H1 (cell line): ENCODE measurements around the gene PTGDR2. TPM values are rescaled to one million over a fixed set of nuclear protein-coding genes. Genes with fewer than 3 reads are reported as not detected.

Source experiments
- CTCF ChIA-PET: fragments of 300-600 bp; sonication (Branson Sonifier 250); formaldehyde crosslinking; loops from one replicate; lab custom pipeline; 2021; ENCODE audit not compliant: partially characterized antibody; lab: Charles Lee
- POLR2A ChIA-PET: fragments of 300-600 bp; sonication (Branson Sonifier 250); formaldehyde crosslinking; loops from one replicate; lab custom pipeline; 2021; ENCODE audit warnings: inconsistent platforms; ENCODE audit not compliant: partially characterized antibody; lab: Charles Lee
- DNase-seq, 2 experiments: peaks; one replicate each; pipeline versions ENCODE4 v3.0.0 to v3.0.0-alpha.2; 2010 to 2022; ENCODE audit warnings: low spot score in 2 of 2, low read depth in 1 of 2, mixed read lengths in 1 of 2
- FAIRE-seq: peaks from 2 replicates; lab custom pipeline; 2011; peaks lifted over from hg19 to GRCh38; lab: Jason Lieb, UNC
- H2AFZ ChIP-seq: 2 replicates; pipeline ENCODE4 v1.8.1; 2012; ENCODE audit warnings: low read length, inconsistent platforms
- H2AK5ac ChIP-seq: 2 replicates; pipeline ENCODE4 v1.6.1; 2013; ENCODE audit warnings: low read depth, low read length
- H2BK120ac ChIP-seq: replicated peaks from 2 replicates; pipeline ENCODE3; 2013; ENCODE audit warnings: low read depth, low read length, inconsistent platforms
- H2BK12ac ChIP-seq: 2 replicates; pipeline ENCODE4 v1.6.1; 2013; ENCODE audit warnings: low read depth, low read length
- H2BK15ac ChIP-seq: 2 replicates; pipeline ENCODE4 v1.6.1; 2013; ENCODE audit warnings: low read length
- H2BK20ac ChIP-seq: 2 replicates; pipeline ENCODE4 v1.6.1; 2013; ENCODE audit warnings: low read length
- H2BK5ac ChIP-seq: 2 replicates; pipeline ENCODE4 v1.6.1; 2013; ENCODE audit warnings: low read depth, low read length
- H3K14ac ChIP-seq: 2 replicates; pipeline ENCODE4 v1.6.1; 2013; ENCODE audit warnings: inconsistent platforms; ENCODE audit not compliant: insufficient read length
- H3K18ac ChIP-seq: 2 replicates; pipeline ENCODE4 v1.6.1; 2013; ENCODE audit warnings: low read length; ENCODE audit errors: extremely low read depth
- H3K23ac ChIP-seq: 2 replicates; pipeline ENCODE4 v1.6.1; 2013; ENCODE audit warnings: inconsistent platforms; ENCODE audit not compliant: insufficient read length
- H3K23me2 ChIP-seq: 2 replicates; pipeline ENCODE4 v1.6.1; 2013; ENCODE audit warnings: low read depth, low read length
- H3K27ac ChIP-seq: 2 replicates; pipeline ENCODE4 v1.6.1; 2011; ENCODE audit warnings: low read depth, low read length, inconsistent platforms
- H3K27me3 ChIP-seq, 4 experiments: replicated peaks in 1 of 4; 1 replicate in 1 of 4; 2 replicates in 3 of 4; pipeline versions ENCODE4 v1.6.1 to v1.8.1; 2011 to 2013; ENCODE audit warnings: low read length in 3 of 4, mild to moderate bottlenecking in 3 of 4, inconsistent platforms in 2 of 4, mixed read lengths in 2 of 4, moderate library complexity in 1 of 4; ENCODE audit not compliant: control insufficient read depth in 3 of 4, insufficient read depth in 3 of 4; ENCODE audit errors: extremely low read depth in 1 of 4
- H3K36me3 ChIP-seq, 4 experiments: 2 replicates each; pipeline versions ENCODE4 v1.6.1 to v1.8.1; 2011 to 2013; ENCODE audit warnings: mild to moderate bottlenecking in 4 of 4, low read length in 3 of 4, moderate library complexity in 2 of 4, control low read depth in 1 of 4, inconsistent platforms in 1 of 4; ENCODE audit not compliant: insufficient read depth in 4 of 4, control insufficient read depth in 2 of 4
- H3K4ac ChIP-seq: replicated peaks from 2 replicates; pipeline ENCODE3; 2013; ENCODE audit warnings: low read length, low read depth, mixed read lengths, inconsistent platforms; ENCODE audit not compliant: insufficient read length
- H3K4me1 ChIP-seq, 4 experiments: replicated peaks in 1 of 4; 1 replicate in 1 of 4; 2 replicates in 3 of 4; pipeline versions ENCODE4 v1.6.1 to v1.8.1; 2011 to 2013; ENCODE audit warnings: low read length in 3 of 4, inconsistent platforms in 2 of 4, mixed read lengths in 1 of 4; ENCODE audit not compliant: insufficient read depth in 4 of 4, control insufficient read depth in 3 of 4
- H3K4me2 ChIP-seq, 2 experiments: 2 replicates each; pipeline versions ENCODE4 v1.6.1 to v1.8.1; 2011 to 2013; ENCODE audit warnings: low read depth in 2 of 2, low read length in 2 of 2, control low read depth in 1 of 2, inconsistent platforms in 1 of 2, mild to moderate bottlenecking in 1 of 2; ENCODE audit not compliant: insufficient read depth in 1 of 2
- H3K4me3 ChIP-seq, 4 experiments: fragments of 200-600, 300-600 bp in 1 of 4; sonication (generic), shearing (Covaris generic), sonication (Bioruptor Twin) in 1 of 4; 2 replicates each; pipeline versions ENCODE4 v1.5.1 to v1.8.1; 2011 to 2016; ENCODE audit warnings: low read length in 4 of 4, low read depth in 3 of 4, control low read depth in 2 of 4, inconsistent platforms in 2 of 4, mild to moderate bottlenecking in 2 of 4, mixed read lengths in 1 of 4, moderate library complexity in 1 of 4; ENCODE audit not compliant: insufficient read depth in 2 of 4; ENCODE audit errors: extremely low read depth in 1 of 4
- H3K56ac ChIP-seq: replicated peaks from 2 replicates; pipeline ENCODE3; 2013; ENCODE audit warnings: low read depth, mild to moderate bottlenecking, mixed read lengths, low read length, inconsistent platforms; ENCODE audit not compliant: insufficient read length
- H3K79me1 ChIP-seq: 2 replicates; pipeline ENCODE4 v1.6.1; 2013; ENCODE audit warnings: low read depth, low read length, control low read depth
- H3K79me2 ChIP-seq, 2 experiments: 2 replicates each; pipeline versions ENCODE4 v1.6.1 to v1.8.1; 2012 to 2013; ENCODE audit warnings: low read length in 2 of 2, mild to moderate bottlenecking in 2 of 2, inconsistent platforms in 1 of 2; ENCODE audit not compliant: insufficient read depth in 2 of 2, control insufficient read depth in 1 of 2
- H3K9ac ChIP-seq, 4 experiments: replicated peaks in 1 of 4; 1 replicate in 1 of 4; 2 replicates in 3 of 4; pipeline versions ENCODE4 v1.6.1 to v1.8.1; 2011 to 2013; ENCODE audit warnings: low read depth in 3 of 4, low read length in 3 of 4, control low read depth in 2 of 4, mild to moderate bottlenecking in 2 of 4, moderate library complexity in 2 of 4, inconsistent platforms in 1 of 4; ENCODE audit errors: extremely low read depth in 1 of 4
- H3K9me3 ChIP-seq, 2 experiments: 2 replicates each; pipeline versions ENCODE4 v1.6.1 to v1.8.1; 2012 to 2013; ENCODE audit warnings: mild to moderate bottlenecking in 2 of 2, moderate library complexity in 2 of 2, control low read depth in 1 of 2, inconsistent platforms in 1 of 2, low read depth in 1 of 2, low read length in 1 of 2, mixed read lengths in 1 of 2; ENCODE audit not compliant: insufficient read depth in 2 of 2
- H4K20me1 ChIP-seq, 2 experiments: replicated peaks in 1 of 2; 2 replicates each; pipeline versions ENCODE3 to v1.8.1; 2011 to 2013; ENCODE audit warnings: inconsistent platforms in 2 of 2, low read length in 2 of 2, mild to moderate bottlenecking in 1 of 2; ENCODE audit not compliant: insufficient read depth in 2 of 2, control insufficient read depth in 1 of 2
- H4K5ac ChIP-seq: 2 replicates; pipeline ENCODE4 v1.6.1; 2013; ENCODE audit warnings: low read length, low read depth, mixed read lengths, inconsistent platforms; ENCODE audit not compliant: insufficient read length
- H4K8ac ChIP-seq: 2 replicates; pipeline ENCODE4 v1.8.0; 2013; ENCODE audit warnings: mild to moderate bottlenecking, moderate library complexity, low read length, inconsistent platforms; ENCODE audit not compliant: insufficient read depth; ENCODE audit errors: extremely low read depth
- H4K91ac ChIP-seq: replicated peaks from 2 replicates; pipeline ENCODE3; 2013; ENCODE audit warnings: low read length, mixed read lengths, inconsistent platforms; ENCODE audit not compliant: insufficient read length
- BRCA1 ChIP-seq: IDR thresholded peaks from 2 replicates; pipeline ENCODE4 v1.6.1; 2012; ENCODE audit warnings: low read depth, low read length, improper control_type of control experiment
- CBX5 ChIP-seq: fragments of 300-800, 300-1000 bp; sonication (generic); IDR thresholded peaks from 2 replicates; pipeline ENCODE4 v1.7.1; 2016; ENCODE audit warnings: antibody characterized with exemption, low read length, low read depth
- CHD1 ChIP-seq: IDR thresholded peaks from 2 replicates; pipeline ENCODE4 v1.6.1; 2012; ENCODE audit warnings: low read depth, low read length, improper control_type of control experiment
- EZH2 ChIP-seq: fragments of 200-600 bp; sonication (generic); IDR thresholded peaks from 2 replicates; pipeline ENCODE4 v1.7.1; 2012; ENCODE audit warnings: low read depth, mild to moderate bottlenecking, moderate library complexity, low read length, inconsistent platforms; ENCODE audit not compliant: severe bottlenecking
- GABPA ChIP-seq: IDR thresholded peaks from 2 replicates; pipeline ENCODE4 v1.6.1; 2011; ENCODE audit warnings: mild to moderate bottlenecking, low read length, moderate library complexity, borderline replicate concordance; ENCODE audit not compliant: insufficient read depth
- GTF2F1 ChIP-seq: IDR thresholded peaks from 2 replicates; pipeline ENCODE4 v1.6.1; 2012; ENCODE audit warnings: low read depth, low read length, improper control_type of control experiment, borderline replicate concordance
- MAX ChIP-seq: IDR thresholded peaks from 2 replicates; pipeline ENCODE4 v1.6.1; 2012; ENCODE audit warnings: inconsistent platforms
- NRF1 ChIP-seq: IDR thresholded peaks from 2 replicates; pipeline ENCODE4 v1.6.1; 2011; ENCODE audit warnings: mild to moderate bottlenecking, low read depth, low read length, improper control_type of control experiment
- YY1 ChIP-seq: IDR thresholded peaks from 2 replicates; pipeline ENCODE4 v1.6.1; 2011; ENCODE audit warnings: low read depth, mild to moderate bottlenecking, low read length
- WGBS, 2 experiments: shearing (Covaris generic) in 1 of 2; methylation state at CpG; one replicate each; pipeline versions ENCODE4 v1.1.6 to v1.1.7; 2013 to 2015; ENCODE audit warnings: low lambda C conversion rate in 2 of 2, mixed read lengths in 2 of 2, inconsistent platforms in 1 of 2, low coverage in 1 of 2, missing lambda C conversion rate in 1 of 2; ENCODE audit not compliant: insufficient replicate concordance in 2 of 2, insufficient coverage in 1 of 2, insufficient read length in 1 of 2; ENCODE audit errors: extremely low coverage in 1 of 2, missing lambda C conversion rate in 1 of 2; 5-methylcytosine and 5-hydroxymethylcytosine counted together
- polyA plus RNA-seq, 7 experiments: library from polyadenylated mRNA; depleted of rRNA in 3 of 7; stranded (reverse) in 5 of 7; unstranded in 2 of 7; fragments of >200 nt in 5 of 7; fragments of 200-250 nt in 2 of 7; gene quantifications; 1 replicate in 5 of 7; 2 replicates in 1 of 7; 4 replicates in 1 of 7; pipeline versions ENCODE4 v1.2.1 to v1.2.3, GENCODE V29; 2011 to 2013; ENCODE audit warnings: missing spikeins in 2 of 7, mixed read lengths in 2 of 7
- total RNA-seq: library from RNA; stranded (reverse); fragmentation: NEBNext Ultra II Directional; extraction: Animal tissue kit (Norgen Biotek cat#: 25700); gene quantifications from 2 replicates; pipeline ENCODE4 v1.2.1, GENCODE V29; 2021

The PTGDR2 gene
- total and polyA plus RNA-seq, 2 of the 8 experiments (the other 6 are each of a cell fraction or from before 2014, with no cell fraction given), result 0.20 TPM; not detected in 1

DNA sequence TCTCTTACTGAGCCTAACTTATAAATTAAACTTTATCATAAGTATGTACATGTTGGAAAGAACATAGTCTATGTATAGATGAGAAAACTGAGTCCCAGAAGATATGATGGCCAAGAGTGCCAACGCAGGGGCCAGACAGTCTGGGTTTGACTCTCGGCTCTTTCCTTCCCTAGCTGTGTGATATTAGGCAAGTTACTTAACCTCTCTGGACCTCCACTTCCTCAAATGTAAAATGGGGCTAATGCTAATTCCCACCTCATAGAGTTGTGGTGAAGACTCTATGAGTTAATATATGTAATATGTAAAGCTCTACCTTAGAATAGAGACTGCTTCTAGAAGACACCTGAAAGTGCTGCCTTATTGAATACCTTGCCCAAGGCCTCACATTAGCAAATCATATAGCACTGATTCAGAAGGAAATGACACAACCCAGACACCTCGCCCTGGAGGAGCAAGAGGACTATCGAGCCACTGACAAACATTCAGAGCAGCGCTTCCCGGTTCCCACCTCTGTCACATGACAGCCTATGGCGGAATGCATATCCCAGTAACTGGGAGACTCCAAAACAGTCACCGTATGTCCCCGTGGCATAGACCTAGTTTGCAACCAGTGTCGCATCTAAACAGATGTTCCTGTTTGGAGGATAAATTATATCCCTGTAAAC lies 25.1 kb downstream of the PTGDR2 start:
- CTCF ChIA-PET, result interaction anchor here (0.6 to 18.0 kb wide), 34 partner anchors 9 to 207 kb away, joined by 3 to 522 read pairs (median 6); partner anchors contain the start of genes CCDC86, PRPF19, PTGDR2 and ZP1
- 50% methylated on average over 10 of the region's 10 CpGs; no CpG with 5 or more reads in 1 of the 2 experiments for WGBS, 2 experiments

More for the DNA sequence above, 25.1 kb downstream of the PTGDR2 start:
- Histone ChIP-seq H2AFZ (no peak overlapping the region), H3K56ac (no peak overlapping the region), H3K4ac (no peak overlapping the region), H3K79me2 (no peaks in the 10 kb centered on the region), H3K4me1 (no peaks in the 10 kb centered on the region), H2BK12ac (no peak overlapping the region), H3K27ac (no peak overlapping the region), H4K5ac (no peak overlapping the region), H3K23me2 (no peaks in the 10 kb centered on the region), H3K18ac (no peak overlapping the region), H4K91ac (no peak overlapping the region), H3K9ac (no peak overlapping the region), H4K8ac (no peak overlapping the region), H3K27me3 (no peaks in the 10 kb centered on the region; a peak in 2 of 7 replicates), H3K79me1 (no peaks in the 10 kb centered on the region), H3K4me3 (no peak overlapping the region), H2BK15ac (no peak overlapping the region), H3K36me3 (no peaks in the 10 kb centered on the region), H3K23ac (no peak overlapping the region), H4K20me1 (no peaks in the 10 kb centered on the region), H2BK120ac (no peak overlapping the region), H2BK5ac (no peak overlapping the region), H3K4me2 (no peak overlapping the region), H2AK5ac (no peak overlapping the region), H2BK20ac (no peak overlapping the region), H3K14ac (no peak overlapping the region), H3K9me3 (no peaks in the 10 kb centered on the region)
- POLR2A ChIA-PET, result interaction anchor here (0.8 to 3.3 kb wide), 5 partner anchors 13 to 75 kb away, joined by 3 to 17 read pairs (median 4); partner anchors contain the start of gene PRPF19
- no peak for TF ChIP-seq GABPA
- TF ChIP-seq YY1, result no peak
- TF ChIP-seq CBX5, result no peak
- TF ChIP-seq EZH2, result no peak
- no peak for TF ChIP-seq GTF2F1
- TF ChIP-seq MAX, result no peak
- no peak for TF ChIP-seq CHD1
- no peak for TF ChIP-seq BRCA1
- no peak for TF ChIP-seq NRF1
- peak; percentile 77 for FAIRE-seq
- no peak for DNase-seq
